ENCODE results near the gene ERMARD.

ERMARD gene

DNA sequence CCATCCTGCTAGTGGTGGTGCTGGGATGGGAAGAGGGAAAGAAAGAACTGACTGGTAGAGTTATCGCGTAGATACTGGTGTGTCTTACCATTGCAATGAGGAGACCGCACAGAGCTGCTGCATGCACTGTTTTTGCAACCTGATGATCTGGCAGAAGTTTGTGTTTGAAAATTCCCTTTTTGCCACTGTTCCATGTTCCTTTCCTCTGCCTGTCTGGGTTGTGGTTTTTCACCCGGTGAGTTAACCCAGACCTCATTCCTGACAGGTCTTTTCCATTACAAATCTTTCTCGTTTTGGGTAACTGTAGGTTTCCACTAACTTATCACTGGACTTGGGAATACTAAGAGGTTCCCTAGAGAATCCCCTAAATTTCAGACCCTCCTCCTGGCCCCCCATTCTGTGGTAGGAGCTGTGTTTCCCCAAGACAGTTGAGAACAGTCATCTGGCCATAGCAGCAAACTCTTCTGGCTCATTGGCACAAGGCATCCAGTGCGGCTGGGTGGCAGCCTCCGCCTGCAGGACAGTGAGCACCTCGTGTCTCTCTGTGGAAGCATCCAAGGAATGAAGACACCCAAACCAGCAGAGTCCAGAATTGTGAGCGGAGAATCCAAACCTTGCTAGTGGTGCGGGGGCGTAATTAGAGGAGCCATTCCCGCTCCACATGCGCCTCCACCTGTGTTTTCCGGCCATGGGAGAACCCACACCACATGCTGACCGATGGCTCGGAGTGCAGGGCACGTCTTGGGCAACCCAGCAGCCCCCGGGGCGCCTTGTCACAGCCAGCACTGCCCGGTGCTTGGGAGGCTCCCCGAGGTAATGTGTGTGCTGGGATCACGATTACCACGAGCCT lies 32.8 kb downstream of the ERMARD start:
- no peak for TF ChIP-seq FOXP2 (optimal IDR thresholded peaks at IDR 0.05; ENCODE audit: borderline replicate concordance, extremely low read depth, extremely low read length, insufficient read depth)
- no peak for TF ChIP-seq POLR2AphosphoS5 (IDR thresholded peaks at IDR 0.05; ENCODE audit: low read depth, low read length)
- TF ChIP-seq SIN3A (IDR thresholded peaks at IDR 0.05; ENCODE audit: borderline replicate concordance, insufficient read depth, low read length) = no peak
- TF ChIP-seq, protein P1, sequence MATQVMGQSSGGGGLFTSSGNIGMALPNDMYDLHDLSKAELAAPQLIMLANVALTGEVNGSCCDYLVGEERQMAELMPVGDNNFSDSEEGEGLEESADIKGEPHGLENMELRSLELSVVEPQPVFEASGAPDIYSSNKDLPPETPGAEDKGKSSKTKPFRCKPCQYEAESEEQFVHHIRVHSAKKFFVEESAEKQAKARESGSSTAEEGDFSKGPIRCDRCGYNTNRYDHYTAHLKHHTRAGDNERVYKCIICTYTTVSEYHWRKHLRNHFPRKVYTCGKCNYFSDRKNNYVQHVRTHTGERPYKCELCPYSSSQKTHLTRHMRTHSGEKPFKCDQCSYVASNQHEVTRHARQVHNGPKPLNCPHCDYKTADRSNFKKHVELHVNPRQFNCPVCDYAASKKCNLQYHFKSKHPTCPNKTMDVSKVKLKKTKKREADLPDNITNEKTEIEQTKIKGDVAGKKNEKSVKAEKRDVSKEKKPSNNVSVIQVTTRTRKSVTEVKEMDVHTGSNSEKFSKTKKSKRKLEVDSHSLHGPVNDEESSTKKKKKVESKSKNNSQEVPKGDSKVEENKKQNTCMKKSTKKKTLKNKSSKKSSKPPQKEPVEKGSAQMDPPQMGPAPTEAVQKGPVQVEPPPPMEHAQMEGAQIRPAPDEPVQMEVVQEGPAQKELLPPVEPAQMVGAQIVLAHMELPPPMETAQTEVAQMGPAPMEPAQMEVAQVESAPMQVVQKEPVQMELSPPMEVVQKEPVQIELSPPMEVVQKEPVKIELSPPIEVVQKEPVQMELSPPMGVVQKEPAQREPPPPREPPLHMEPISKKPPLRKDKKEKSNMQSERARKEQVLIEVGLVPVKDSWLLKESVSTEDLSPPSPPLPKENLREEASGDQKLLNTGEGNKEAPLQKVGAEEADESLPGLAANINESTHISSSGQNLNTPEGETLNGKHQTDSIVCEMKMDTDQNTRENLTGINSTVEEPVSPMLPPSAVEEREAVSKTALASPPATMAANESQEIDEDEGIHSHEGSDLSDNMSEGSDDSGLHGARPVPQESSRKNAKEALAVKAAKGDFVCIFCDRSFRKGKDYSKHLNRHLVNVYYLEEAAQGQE (IDR thresholded peaks at IDR 0.05; ENCODE audit: insufficient read depth in 1 of 2, low read depth in 2 of 2, low read length in 2 of 2) = no peak
- TF ChIP-seq TAF1 (IDR thresholded peaks at IDR 0.05; ENCODE audit: borderline replicate concordance, insufficient read depth, low read length) = no peak

DNA sequence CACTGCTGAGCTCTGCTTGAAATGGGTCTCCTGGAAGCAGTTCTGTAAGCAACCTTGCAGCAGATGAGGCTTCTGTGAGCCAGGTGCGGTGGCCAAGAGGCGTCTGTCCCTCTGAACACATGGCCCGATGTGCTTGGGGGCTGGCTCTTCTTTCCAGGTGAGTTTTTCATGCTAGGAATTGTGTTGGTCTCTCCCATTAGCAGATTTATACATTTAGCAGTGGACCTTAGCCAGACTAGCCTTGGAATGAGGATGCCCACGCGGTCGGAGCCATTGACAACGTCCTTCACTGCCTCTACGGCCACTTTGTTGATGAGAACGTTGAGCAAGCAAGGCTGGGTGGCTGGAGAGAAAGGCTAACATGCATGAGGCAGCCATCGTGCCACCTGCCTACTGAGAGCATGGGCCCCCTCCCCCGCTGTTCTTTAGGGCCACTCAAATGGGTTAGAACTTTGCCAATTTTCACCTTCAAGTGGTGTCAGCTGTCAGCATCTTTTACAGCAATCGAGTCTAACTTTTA lies 33.5 kb downstream of the ERMARD start:
- TF ChIP-seq POLR2AphosphoS5 (IDR thresholded peaks at IDR 0.05; ENCODE audit: low read depth, low read length) = no peak
- no peak for TF ChIP-seq TAF1 (IDR thresholded peaks at IDR 0.05; ENCODE audit: borderline replicate concordance, insufficient read depth, low read length)
- TF ChIP-seq FOXP2 (optimal IDR thresholded peaks at IDR 0.05; ENCODE audit: borderline replicate concordance, extremely low read depth, extremely low read length, insufficient read depth) = no peak
- no peak for TF ChIP-seq SIN3A (IDR thresholded peaks at IDR 0.05; ENCODE audit: borderline replicate concordance, insufficient read depth, low read length)
- TF ChIP-seq, protein P1 (IDR thresholded peaks at IDR 0.05; ENCODE audit: insufficient read depth in 1 of 2, low read depth in 2 of 2, low read length in 2 of 2) = no peak

DNA sequence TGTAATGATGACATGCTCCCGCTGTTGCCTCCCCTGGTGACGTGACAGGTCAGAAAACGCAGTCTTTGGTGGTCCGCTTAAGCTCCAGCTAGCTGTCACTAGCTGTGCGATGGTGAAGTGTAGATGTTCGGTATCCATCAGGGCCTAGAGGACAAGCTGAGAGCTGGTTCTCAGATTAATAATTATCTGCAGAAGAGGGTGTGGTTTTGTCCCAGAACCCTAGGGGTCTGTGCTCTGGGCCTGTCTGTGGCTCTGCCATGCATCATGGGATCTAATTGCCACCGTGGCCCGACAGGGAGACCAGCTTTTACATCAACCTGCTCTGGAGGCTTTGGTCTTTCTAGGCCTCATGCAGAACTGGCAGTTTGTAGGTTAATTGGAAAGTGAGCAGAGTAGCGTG lies 34.1 kb downstream of the ERMARD start:
- TF ChIP-seq TAF1 (IDR thresholded peaks at IDR 0.05; ENCODE audit: borderline replicate concordance, insufficient read depth, low read length) = no peak

DNA sequence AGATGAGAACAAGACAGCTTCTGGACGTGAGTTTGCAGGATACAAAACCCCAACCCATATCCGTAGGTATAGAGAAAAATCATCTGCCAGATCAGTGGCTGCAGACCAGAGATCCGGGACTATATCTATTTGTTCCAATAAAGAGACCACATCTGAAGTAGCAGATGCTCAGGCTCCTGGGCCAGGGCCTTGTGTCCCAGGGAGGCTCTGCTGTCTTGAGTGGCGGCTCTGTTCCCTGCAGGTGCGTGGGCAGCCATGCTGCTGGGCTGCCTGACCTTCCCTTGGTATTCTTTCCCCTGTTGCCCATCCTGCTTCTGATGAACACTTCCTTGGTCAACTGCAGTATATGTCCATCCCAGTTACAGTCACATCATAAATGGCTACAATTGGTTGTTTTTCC lies 34.9 kb downstream of the ERMARD start:
- no peak for TF ChIP-seq TAF1 (IDR thresholded peaks at IDR 0.05; ENCODE audit: borderline replicate concordance, insufficient read depth, low read length)
- TF ChIP-seq, protein P1 (IDR thresholded peaks at IDR 0.05; ENCODE audit: insufficient read depth in 1 of 2, low read depth in 2 of 2, low read length in 2 of 2) = no peak
- no peak for TF ChIP-seq FOXP2 (optimal IDR thresholded peaks at IDR 0.05; ENCODE audit: borderline replicate concordance, extremely low read depth, extremely low read length, insufficient read depth)
- TF ChIP-seq POLR2AphosphoS5 (IDR thresholded peaks at IDR 0.05; ENCODE audit: low read depth, low read length) = no peak
- TF ChIP-seq SIN3A (IDR thresholded peaks at IDR 0.05; ENCODE audit: borderline replicate concordance, insufficient read depth, low read length) = no peak

DNA sequence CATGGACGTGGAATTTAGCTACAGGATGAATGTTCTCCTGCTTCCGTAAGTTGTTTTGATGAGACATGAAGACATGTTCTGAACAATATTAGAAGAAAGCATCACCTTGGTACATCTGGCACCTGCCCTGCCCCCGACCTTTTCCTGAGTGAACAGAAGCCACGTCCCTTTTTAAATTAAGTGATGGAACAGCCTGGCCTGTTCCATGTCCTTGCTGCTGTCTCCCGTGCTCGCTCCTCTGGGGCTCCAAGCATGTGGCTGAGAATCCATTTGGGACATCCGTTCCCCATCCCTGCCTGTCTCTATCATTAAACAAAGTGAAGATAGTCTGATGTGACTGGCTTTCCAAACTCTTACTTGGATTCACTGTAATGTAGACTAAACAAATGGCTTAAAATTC lies 36.4 kb downstream of the ERMARD start:
- no peak for TF ChIP-seq SIN3A (IDR thresholded peaks at IDR 0.05; ENCODE audit: borderline replicate concordance, insufficient read depth, low read length)

DNA sequence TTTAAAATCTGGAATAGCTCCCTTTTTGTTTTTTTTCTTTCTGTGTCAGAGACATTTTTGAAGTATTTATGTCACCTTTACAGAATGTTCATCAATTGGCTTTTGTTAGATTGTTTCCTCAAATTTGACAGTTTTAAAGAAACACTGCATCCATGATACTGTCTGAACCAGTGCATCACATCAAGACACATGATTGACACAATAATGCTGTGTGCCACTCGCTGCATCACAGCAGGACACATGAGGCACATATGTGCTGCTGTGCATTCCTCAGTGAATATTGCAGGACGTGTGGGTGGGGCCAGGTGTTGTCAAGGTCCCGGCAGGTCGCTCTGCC lies 37.4 kb downstream of the ERMARD start:
- TF ChIP-seq TAF1 (IDR thresholded peaks at IDR 0.05; ENCODE audit: borderline replicate concordance, insufficient read depth, low read length) (no peak), POLR2AphosphoS5 (IDR thresholded peaks at IDR 0.05; ENCODE audit: low read depth, low read length) (no peak), FOXP2 (optimal IDR thresholded peaks at IDR 0.05; ENCODE audit: borderline replicate concordance, extremely low read depth, extremely low read length, insufficient read depth) (no peak), SIN3A (IDR thresholded peaks at IDR 0.05; ENCODE audit: borderline replicate concordance, insufficient read depth, low read length) (no peak)
- TF ChIP-seq, protein P1 (IDR thresholded peaks at IDR 0.05; ENCODE audit: insufficient read depth in 1 of 2, low read depth in 2 of 2, low read length in 2 of 2) = no peak

Measured in PFSK-1 (cell line).